ENCODE results near the gene PPBP.

DNA sequence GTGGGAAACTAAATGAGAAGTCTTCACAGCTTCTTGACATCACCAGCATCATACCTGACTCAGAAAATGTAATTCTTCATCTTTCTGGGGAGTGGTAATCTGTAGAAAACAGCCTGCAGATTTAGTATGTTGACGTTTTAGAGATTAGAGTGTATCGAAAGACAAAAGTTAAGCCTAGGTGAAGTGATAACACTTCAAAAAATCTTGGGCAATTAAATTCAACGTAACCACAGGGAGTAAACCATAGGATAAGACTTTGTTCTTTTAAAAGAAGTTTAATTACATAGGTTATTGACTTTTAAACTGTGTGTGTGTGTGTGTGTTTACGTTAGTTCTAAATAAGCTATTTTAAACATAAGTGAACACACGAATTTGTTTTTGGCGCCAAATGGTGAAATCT lies 12.3 kb upstream of the PPBP start:
- TF ChIP-seq CTCF (IDR thresholded peaks at IDR 0.05) = no peak
- TF ChIP-seq POLR2A (IDR thresholded peaks at IDR 0.05) = no peak
